HG03442 (cell line): ENCODE results near the gene ZSCAN5A.
"Not testable (repeated sequence)": the region's sequence is repeated elsewhere in the genome, so short reads cannot be mapped to it uniquely, and the experiment has no call there.

ENCODE experiments used
- ATAC-seq: cut with Tn5 transposase; IDR thresholded peaks from one replicate; pipeline ENCODE4 v1.9.1; 2021; ENCODE audit warnings: mild to moderate bottlenecking, moderate library complexity; ENCODE audit not compliant: unreplicated experiment

Gene ZSCAN5A

GRCh38 chr19:56314381-56315076 is at the start of gene ZSCAN5A:
Gene ZSCAN5A, minus strand, starts transcription at chr19:56314839. Its CDS starts 89,793 bp downstream, at chr19:56225046.
- peak; percentile 65 for ATAC-seq

GRCh38 chr19:56360841-56361240 is 46.2 kb upstream of the ZSCAN5A start:
- ATAC-seq: no peak

- no peak for ATAC-seq
Measured at GRCh38 chr19:56356944-56357343, 42.3 kb upstream of the ZSCAN5A start.

GRCh38 chr19:56355517-56355916 is 40.9 kb upstream of the ZSCAN5A start:
- ATAC-seq: no peak

GRCh38 chr19:56351208-56351607 is 36.6 kb upstream of the ZSCAN5A start:
- ATAC-seq: no peak

GRCh38 chr19:56350416-56351045 is 35.9 kb upstream of the ZSCAN5A start:
- no peak for ATAC-seq

GRCh38 chr19:56348289-56348877 is 33.7 kb upstream of the ZSCAN5A start:
- ATAC-seq: no peak

GRCh38 chr19:56347163-56347778 is 32.6 kb upstream of the ZSCAN5A start:
- no peak for ATAC-seq

- no peak for ATAC-seq
Measured at GRCh38 chr19:56341948-56342347, 27.3 kb upstream of the ZSCAN5A start.

GRCh38 chr19:56339031-56339430 is 24.4 kb upstream of the ZSCAN5A start:
- not testable (repeated sequence) for ATAC-seq

- not testable (repeated sequence) for ATAC-seq
Measured at GRCh38 chr19:56337077-56337476, 22.4 kb upstream of the ZSCAN5A start.

- ATAC-seq: not testable (repeated sequence)
Measured at GRCh38 chr19:56335371-56335770, 20.7 kb upstream of the ZSCAN5A start.

GRCh38 chr19:56333506-56333905 is 18.9 kb upstream of the ZSCAN5A start:
- ATAC-seq: no peak

GRCh38 chr19:56332695-56333094 is 18.1 kb upstream of the ZSCAN5A start:
- ATAC-seq: no peak

GRCh38 chr19:56324436-56324835 is 9.8 kb upstream of the ZSCAN5A start:
- no peak for ATAC-seq

GRCh38 chr19:56321989-56322440 is 7.4 kb upstream of the ZSCAN5A start:
- ATAC-seq: no peak

- no peak for ATAC-seq
Measured at GRCh38 chr19:56321254-56321988, 6.8 kb upstream of the ZSCAN5A start.

GRCh38 chr19:56319991-56320390 is 5.4 kb upstream of the ZSCAN5A start:
- no peak for ATAC-seq

- no peak for ATAC-seq
Measured at GRCh38 chr19:56317749-56318148, 3.1 kb upstream of the ZSCAN5A start.

GRCh38 chr19:56316728-56317127 is 2.1 kb upstream of the ZSCAN5A start:
- no peak for ATAC-seq
